Astrocyte of the spinal cord (primary cell): ENCODE results near the gene PDGFRA.
"Not testable (repeated sequence)": the region's sequence is repeated elsewhere in the genome, so short reads cannot be mapped to it uniquely, and the experiment has no call there.

Experiments used
- DNase-seq: peaks from one replicate; pipeline ENCODE4 v3.0.0; 2011; ENCODE audit warnings: low read depth, low spot score
- H3K4me3 ChIP-seq: 2 replicates; pipeline ENCODE4 v1.5.1; 2011; ENCODE audit warnings: low read depth, mild to moderate bottlenecking, low read length, moderate library complexity
- in situ Hi-C: cut with HindIII; loops from 2 replicates; pipeline ENCODE4 v1.10.0; 2017; ENCODE audit warnings: low sequenced_read_pairs
- TF ChIP-seq, protein P1 (sequence below): IDR thresholded peaks from 2 replicates; pipeline ENCODE4 v1.5.1; 2012; ENCODE audit warnings: low read depth, mild to moderate bottlenecking, low read length, inconsistent platforms

PDGFRA gene

DNA sequence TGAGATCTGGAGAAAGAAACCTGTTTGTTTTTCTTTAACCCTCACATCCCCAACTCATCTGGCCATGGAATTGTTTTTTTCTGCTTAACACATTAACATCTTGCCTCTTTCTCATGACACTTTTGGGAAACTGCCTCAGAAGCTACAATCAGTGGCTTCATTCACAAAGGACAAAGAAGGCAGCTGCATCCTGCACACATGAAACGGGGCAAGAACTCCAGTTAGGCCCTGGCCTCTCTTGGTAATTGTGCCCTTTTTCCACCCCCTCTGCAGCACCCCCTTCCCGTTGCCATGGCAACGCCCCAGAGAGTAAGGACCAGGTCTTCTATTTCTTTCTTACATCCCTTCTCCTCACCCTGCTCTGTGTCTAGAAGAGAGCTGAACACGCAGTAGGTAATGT lies 103.4 kb downstream of the PDGFRA start:
- no peak overlapping the region for H3K4me3 ChIP-seq
- TF ChIP-seq, protein P1, sequence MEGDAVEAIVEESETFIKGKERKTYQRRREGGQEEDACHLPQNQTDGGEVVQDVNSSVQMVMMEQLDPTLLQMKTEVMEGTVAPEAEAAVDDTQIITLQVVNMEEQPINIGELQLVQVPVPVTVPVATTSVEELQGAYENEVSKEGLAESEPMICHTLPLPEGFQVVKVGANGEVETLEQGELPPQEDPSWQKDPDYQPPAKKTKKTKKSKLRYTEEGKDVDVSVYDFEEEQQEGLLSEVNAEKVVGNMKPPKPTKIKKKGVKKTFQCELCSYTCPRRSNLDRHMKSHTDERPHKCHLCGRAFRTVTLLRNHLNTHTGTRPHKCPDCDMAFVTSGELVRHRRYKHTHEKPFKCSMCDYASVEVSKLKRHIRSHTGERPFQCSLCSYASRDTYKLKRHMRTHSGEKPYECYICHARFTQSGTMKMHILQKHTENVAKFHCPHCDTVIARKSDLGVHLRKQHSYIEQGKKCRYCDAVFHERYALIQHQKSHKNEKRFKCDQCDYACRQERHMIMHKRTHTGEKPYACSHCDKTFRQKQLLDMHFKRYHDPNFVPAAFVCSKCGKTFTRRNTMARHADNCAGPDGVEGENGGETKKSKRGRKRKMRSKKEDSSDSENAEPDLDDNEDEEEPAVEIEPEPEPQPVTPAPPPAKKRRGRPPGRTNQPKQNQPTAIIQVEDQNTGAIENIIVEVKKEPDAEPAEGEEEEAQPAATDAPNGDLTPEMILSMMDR: no peak
- in situ Hi-C loops: no loop called here
- no peak for DNase-seq

DNA sequence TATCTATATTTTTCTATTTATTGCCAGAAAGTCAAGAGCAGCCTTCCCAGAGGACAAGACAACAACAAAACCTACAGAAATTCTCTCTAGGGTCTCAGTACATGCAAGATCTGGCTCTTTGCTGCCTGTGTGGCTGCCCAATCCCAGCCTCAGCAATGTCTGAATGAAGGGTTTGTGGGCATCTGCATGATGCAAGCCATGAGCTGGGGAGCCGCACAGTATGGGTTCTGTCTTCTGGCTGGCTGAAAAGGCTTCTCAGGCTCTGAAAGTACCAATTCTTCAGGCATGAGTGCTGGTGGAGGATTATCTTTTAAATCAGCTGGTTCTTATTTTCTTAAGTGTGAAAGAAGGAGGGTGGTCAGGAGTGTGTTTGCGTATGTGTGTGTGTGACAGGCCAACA lies 104.6 kb downstream of the PDGFRA start:
- TF ChIP-seq, protein P1: no peak
- DNase-seq: no peak
- in situ Hi-C loops: no loop called here
- H3K4me3 ChIP-seq: no peak overlapping the region

DNA sequence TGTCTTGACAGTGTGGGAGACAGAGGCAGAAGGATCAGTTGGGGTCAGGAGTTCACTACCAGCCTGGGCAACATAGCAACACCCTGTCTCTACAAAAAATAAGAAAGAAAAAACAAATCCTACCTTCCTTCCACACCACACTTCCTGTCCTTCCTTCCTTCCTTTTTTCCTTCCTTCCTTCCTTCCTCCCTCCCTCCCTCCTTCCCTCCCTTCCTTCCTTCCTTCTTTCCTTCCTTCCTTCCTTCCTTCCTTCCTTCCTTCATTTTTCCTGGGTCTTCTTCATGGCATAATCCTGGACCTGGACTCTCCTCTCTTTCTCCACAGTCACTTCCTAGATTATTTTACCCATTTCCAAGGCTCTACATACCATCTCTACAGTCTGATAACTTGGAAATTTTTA lies 105.7 kb downstream of the PDGFRA start:
- in situ Hi-C loops: not testable (repeated sequence)

DNA sequence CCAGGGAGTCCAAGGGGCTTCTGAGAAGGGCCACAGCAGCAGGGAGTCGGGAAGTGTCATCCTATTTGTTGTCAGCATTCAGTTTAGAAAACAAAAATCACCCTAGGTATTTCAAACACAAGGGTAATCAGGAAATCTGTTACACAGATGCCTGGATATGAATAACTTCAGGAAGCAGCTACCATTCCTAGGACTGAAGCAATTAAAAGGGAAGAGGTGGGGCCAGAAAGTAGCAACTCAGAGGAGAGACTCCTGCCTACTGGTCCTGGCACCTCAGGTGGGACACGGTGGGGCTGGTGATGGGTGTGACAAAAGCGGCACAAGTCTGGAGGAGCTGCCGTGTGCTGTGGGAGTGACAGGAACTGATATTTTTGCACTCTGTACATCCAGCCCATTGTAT lies 107.9 kb downstream of the PDGFRA start:
- no peak for DNase-seq
- H3K4me3 ChIP-seq: no peak overlapping the region
- TF ChIP-seq, protein P1: no peak
- in situ Hi-C loops: no loop called here

More for the DNA sequence above, 105.7 kb downstream of the PDGFRA start:
- H3K4me3 ChIP-seq, DNase-seq: not testable (repeated sequence)

DNA sequence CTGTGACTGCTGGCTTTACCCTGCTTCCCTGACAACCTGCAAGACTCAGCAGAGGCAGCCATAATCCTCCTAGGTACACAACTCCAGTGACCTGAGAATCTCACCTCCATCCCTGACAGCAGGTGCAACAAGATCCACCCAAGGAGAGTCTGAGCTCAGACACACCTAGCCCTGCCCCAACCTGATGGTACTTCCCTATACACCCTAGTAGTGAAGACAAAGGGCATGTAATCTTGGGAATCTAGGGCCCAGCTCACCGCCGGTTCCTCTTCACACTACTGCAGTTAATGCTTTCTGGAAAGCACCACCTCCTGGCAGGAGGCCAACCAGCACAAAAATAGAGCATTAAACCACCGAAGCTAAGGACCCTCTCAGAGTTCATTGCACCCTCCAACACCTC lies 113.0 kb downstream of the PDGFRA start:
- H3K4me3 ChIP-seq, in situ Hi-C loops, DNase-seq: not testable (repeated sequence)
